H9 (cell line): ENCODE results near the gene IGF2BP2. TPM values are rescaled to one million over a fixed set of nuclear protein-coding genes. Genes with fewer than 3 reads are reported as not detected.

ENCODE experiments used
- DNase-seq: peaks from one replicate; pipeline ENCODE4 v3.0.0-alpha.2; 2017
- H2AFZ ChIP-seq: one replicate; pipeline ENCODE4 v1.6.1; 2013; ENCODE audit warnings: mild to moderate bottlenecking, low read length, control low read depth, moderate library complexity
- H2AK5ac ChIP-seq: 2 replicates; pipeline ENCODE4 v1.6.1; 2013; ENCODE audit warnings: low read length, control low read depth, mixed read lengths; ENCODE audit not compliant: insufficient read length
- H2BK120ac ChIP-seq: one replicate; pipeline ENCODE4 v1.6.1; 2013; ENCODE audit warnings: low read depth, mild to moderate bottlenecking, low read length, control low read depth, inconsistent platforms; ENCODE audit not compliant: poor library complexity, severe bottlenecking
- H2BK12ac ChIP-seq: 2 replicates; pipeline ENCODE4 v1.6.1; 2013; ENCODE audit warnings: low read length, control low read depth, mixed read lengths, low read depth; ENCODE audit not compliant: insufficient read length
- H2BK15ac ChIP-seq: 2 replicates; pipeline ENCODE4 v1.6.1; 2013; ENCODE audit warnings: low read depth, low read length, control low read depth
- H2BK20ac ChIP-seq: one replicate; pipeline ENCODE4 v1.6.1; 2013; ENCODE audit warnings: low read depth, mild to moderate bottlenecking, low read length, control low read depth, inconsistent platforms; ENCODE audit not compliant: poor library complexity, severe bottlenecking
- H2BK5ac ChIP-seq: 2 replicates; pipeline ENCODE4 v1.6.1; 2013; ENCODE audit warnings: low read length, control low read depth, mixed read lengths; ENCODE audit not compliant: insufficient read length
- H3K14ac ChIP-seq: 2 replicates; pipeline ENCODE4 v1.6.1; 2013; ENCODE audit warnings: low read length, control low read depth; ENCODE audit not compliant: insufficient read depth
- H3K18ac ChIP-seq: 2 replicates; pipeline ENCODE4 v1.6.1; 2013; ENCODE audit warnings: low read depth, mild to moderate bottlenecking, mixed read lengths, low read length, control low read depth; ENCODE audit not compliant: insufficient read length
- H3K23ac ChIP-seq: 2 replicates; pipeline ENCODE4 v1.6.1; 2013; ENCODE audit warnings: low read length, control low read depth, mixed read lengths, low read depth; ENCODE audit not compliant: insufficient read length
- H3K23me2 ChIP-seq: 2 replicates; pipeline ENCODE4 v1.6.1; 2013; ENCODE audit warnings: low read depth, mild to moderate bottlenecking, mixed read lengths, low read length, control low read depth; ENCODE audit not compliant: insufficient read length, poor library complexity, severe bottlenecking
- H3K27ac ChIP-seq: 2 replicates; pipeline ENCODE4 v1.5.1; 2013; ENCODE audit warnings: low read length, control low read depth, mixed read lengths, low read depth; ENCODE audit not compliant: insufficient read length
- H3K27me3 ChIP-seq: 2 replicates; pipeline ENCODE4 v1.6.1; 2013; ENCODE audit warnings: low read length, control low read depth, inconsistent platforms; ENCODE audit not compliant: insufficient read depth
- H3K4ac ChIP-seq: 2 replicates; pipeline ENCODE4 v1.6.1; 2013; ENCODE audit warnings: low read depth, mild to moderate bottlenecking, control low read depth, inconsistent platforms, low read length, moderate library complexity
- H3K4me1 ChIP-seq: 2 replicates; pipeline ENCODE4 v1.6.1; 2013; ENCODE audit warnings: low read length, control low read depth, inconsistent platforms; ENCODE audit not compliant: insufficient read depth
- H3K4me2 ChIP-seq: 2 replicates; pipeline ENCODE4 v1.6.1; 2013; ENCODE audit warnings: low read length, control low read depth, mixed read lengths; ENCODE audit not compliant: insufficient read length, insufficient read depth
- H3K56ac ChIP-seq: 2 replicates; pipeline ENCODE4 v1.6.1; 2013; ENCODE audit warnings: low read depth, mild to moderate bottlenecking, mixed read lengths, low read length, control low read depth; ENCODE audit not compliant: insufficient read length
- H3K79me1 ChIP-seq: 2 replicates; pipeline ENCODE4 v1.6.1; 2013; ENCODE audit warnings: low read depth, mild to moderate bottlenecking, moderate library complexity, low read length, control low read depth, inconsistent platforms; ENCODE audit not compliant: insufficient read depth, poor library complexity, severe bottlenecking
- H3K79me2 ChIP-seq: 2 replicates; pipeline ENCODE4 v1.6.1; 2013; ENCODE audit warnings: low read length, control low read depth, inconsistent platforms; ENCODE audit not compliant: insufficient read depth
- H3K9ac ChIP-seq: 2 replicates; pipeline ENCODE4 v1.6.1; 2013; ENCODE audit warnings: low read length, control low read depth, mixed read lengths; ENCODE audit not compliant: insufficient read length; ENCODE audit errors: extremely low read depth
- H3K9me3 ChIP-seq: one replicate; pipeline ENCODE4 v1.6.1; 2013; ENCODE audit warnings: low read depth, low read length, inconsistent platforms; ENCODE audit not compliant: control insufficient read depth
- H3T11ph ChIP-seq: one replicate; pipeline ENCODE4 v1.6.1; 2013; ENCODE audit warnings: mild to moderate bottlenecking, low read length, control low read depth, inconsistent platforms
- H4K20me1 ChIP-seq: one replicate; pipeline ENCODE4 v1.6.1; 2013; ENCODE audit not compliant: control insufficient read depth, insufficient read length, insufficient read depth
- H4K5ac ChIP-seq: 2 replicates; pipeline ENCODE4 v1.6.1; 2013; ENCODE audit warnings: low read depth, mild to moderate bottlenecking, mixed read lengths, low read length, control low read depth; ENCODE audit not compliant: insufficient read length
- H4K8ac ChIP-seq: replicated peaks from 2 replicates; pipeline ENCODE4 v1.6.1; 2013; ENCODE audit warnings: low read length, control low read depth, mixed read lengths, low read depth; ENCODE audit not compliant: insufficient read length
- H4K91ac ChIP-seq: 2 replicates; pipeline ENCODE4 v1.6.1; 2013; ENCODE audit warnings: low read depth, mild to moderate bottlenecking, moderate library complexity, mixed read lengths, low read length, control low read depth; ENCODE audit not compliant: insufficient read length
- H3K27ac Mint-ChIP-seq, 3 experiments: 2 replicates in 2 of 3; 3 replicates in 1 of 3; pipeline ENCODE4 v1.8.0; 2020 to 2021; ENCODE audit warnings: mixed read lengths in 3 of 3, mild to moderate bottlenecking in 1 of 3, moderate library complexity in 1 of 3
- H3K27me3 Mint-ChIP-seq: 2 replicates; pipeline ENCODE4 v1.8.0; 2021; ENCODE audit warnings: low read depth, mild to moderate bottlenecking, moderate library complexity, mixed read lengths
- H3K36me3 Mint-ChIP-seq, 3 experiments: 2 replicates in 2 of 3; 3 replicates in 1 of 3; pipeline ENCODE4 v1.8.0; 2020 to 2021; ENCODE audit warnings: low read depth in 3 of 3, mixed read lengths in 3 of 3; ENCODE audit not compliant: insufficient read depth in 1 of 3
- H3K4me1 Mint-ChIP-seq, 2 experiments: 2 replicates each; pipeline ENCODE4 v1.8.0; 2020; ENCODE audit warnings: mixed read lengths in 2 of 2
- H3K4me3 Mint-ChIP-seq, 2 experiments: 2 replicates in 1 of 2; 3 replicates in 1 of 2; pipeline ENCODE4 v1.8.0; 2020 to 2021; ENCODE audit warnings: mild to moderate bottlenecking in 2 of 2, mixed read lengths in 2 of 2, moderate library complexity in 1 of 2
- H3K9me3 Mint-ChIP-seq, 2 experiments: 2 replicates in 1 of 2; 3 replicates in 1 of 2; pipeline ENCODE4 v1.8.0; 2020; ENCODE audit warnings: mild to moderate bottlenecking in 2 of 2, mixed read lengths in 2 of 2, moderate library complexity in 1 of 2
- WGBS: extraction: QIAGEN DNeasy Blood & Tissue Kit; methylation state at CpG from one replicate; pipeline ENCODE4 v1.1.7; 2013; ENCODE audit warnings: missing lambda C conversion rate, low lambda C conversion rate, mixed read lengths; ENCODE audit not compliant: insufficient read length; ENCODE audit errors: extremely low coverage; 5-methylcytosine and 5-hydroxymethylcytosine counted together
- total RNA-seq: library from RNA; stranded (reverse); gene quantifications from 2 replicates; pipeline ENCODE4 v1.2.1, GENCODE V29; 2021
- TF ChIP-seq, protein P1 (sequence below): fragments of 200-600 bp; sonication (generic); conservative IDR thresholded peaks from 3 replicates; pipeline ENCODE4 v1.8.0; 2021; ENCODE audit warnings: antibody characterized with exemption, mild to moderate bottlenecking

IGF2BP2 gene
- total RNA-seq, 1 experiment from 2014 or later, result 130 TPM

DNA sequence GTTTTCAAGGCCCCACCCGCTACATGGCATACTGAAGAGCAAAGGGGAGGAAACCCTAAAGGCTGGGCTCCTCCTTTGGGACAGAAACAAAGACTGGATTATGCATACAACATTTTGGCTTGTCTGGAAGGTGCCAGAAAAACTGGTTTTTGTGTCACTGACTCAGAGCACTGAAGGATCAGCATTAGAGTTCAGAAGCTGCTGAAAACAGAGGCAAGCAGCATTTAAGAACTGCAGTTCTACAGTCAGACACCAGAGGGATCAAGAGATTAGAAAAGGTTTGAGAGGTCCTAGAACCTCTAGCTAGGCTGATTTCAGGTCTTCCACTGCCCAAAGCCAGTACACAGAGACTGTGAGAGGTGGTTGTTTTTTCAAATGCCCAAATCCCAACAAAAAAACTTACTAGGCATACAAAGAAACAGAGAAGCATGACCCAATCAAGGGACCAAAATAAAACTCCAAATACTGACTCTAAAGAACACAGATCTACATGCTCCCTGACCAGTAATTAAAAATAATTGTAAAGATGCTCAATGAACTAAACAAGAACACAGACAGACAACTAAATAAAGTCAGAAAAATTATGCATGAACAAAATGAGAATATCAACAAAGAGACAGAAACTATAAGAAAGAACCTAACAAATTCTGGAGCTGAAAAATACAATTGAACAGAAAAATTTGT, 147.6 kb downstream of the IGF2BP2 start:
- H3T11ph ChIP-seq, result no peak overlapping the region
- H3K9me3 ChIP-seq, result no peaks in the 10 kb centered on the region
- H3K27me3 ChIP-seq, result no peaks in the 10 kb centered on the region
- H3K9me3 Mint-ChIP-seq, result no peaks in the 10 kb centered on the region
- no peak overlapping the region for H3K18ac ChIP-seq
- no peaks in the 10 kb centered on the region for H3K4me1 ChIP-seq
- no peak overlapping the region for H3K4ac ChIP-seq
- no peak for DNase-seq
- H2BK20ac ChIP-seq, result no peak overlapping the region
- H2AFZ ChIP-seq, result no peak overlapping the region
- no peak overlapping the region for H2BK12ac ChIP-seq
- WGBS, result no CpG with 5 or more reads among the region's 1 CpG
- no peak overlapping the region for H3K4me3 Mint-ChIP-seq
- H4K5ac ChIP-seq, result no peak overlapping the region
- no peak overlapping the region for H3K14ac ChIP-seq
- H3K9ac ChIP-seq, result no peak overlapping the region
- H3K27ac Mint-ChIP-seq, result peak overlapping the region in 1 of 3 experiments; percentile 45; a peak in 2 of 7 replicates
- H3K27me3 Mint-ChIP-seq, result no peaks in the 10 kb centered on the region
- no peak overlapping the region for H3K56ac ChIP-seq
- H4K91ac ChIP-seq, result no peak overlapping the region
- H3K36me3 Mint-ChIP-seq, result peaks cover 35 to 58% (median 56%) of the 10 kb centered on the region in 3 experiments; a peak in 6 of 7 replicates
- H2BK15ac ChIP-seq, result no peak overlapping the region
- H4K8ac ChIP-seq, result no peak overlapping the region
- H3K4me2 ChIP-seq, result no peak overlapping the region
- no peak overlapping the region for H2AK5ac ChIP-seq
- peaks cover 0 to 7% of the 10 kb centered on the region in 2 experiments; a peak in 3 of 4 replicates for H3K4me1 Mint-ChIP-seq
- no peaks in the 10 kb centered on the region for H3K23me2 ChIP-seq
- no peak overlapping the region for H3K27ac ChIP-seq
- no peaks in the 10 kb centered on the region for H3K79me2 ChIP-seq
- no peak overlapping the region for H3K23ac ChIP-seq
- H4K20me1 ChIP-seq, result no peaks in the 10 kb centered on the region
- H3K79me1 ChIP-seq, result peaks cover 3% of the 10 kb centered on the region
- H2BK120ac ChIP-seq, result no peak overlapping the region
- TF ChIP-seq, protein P1, sequence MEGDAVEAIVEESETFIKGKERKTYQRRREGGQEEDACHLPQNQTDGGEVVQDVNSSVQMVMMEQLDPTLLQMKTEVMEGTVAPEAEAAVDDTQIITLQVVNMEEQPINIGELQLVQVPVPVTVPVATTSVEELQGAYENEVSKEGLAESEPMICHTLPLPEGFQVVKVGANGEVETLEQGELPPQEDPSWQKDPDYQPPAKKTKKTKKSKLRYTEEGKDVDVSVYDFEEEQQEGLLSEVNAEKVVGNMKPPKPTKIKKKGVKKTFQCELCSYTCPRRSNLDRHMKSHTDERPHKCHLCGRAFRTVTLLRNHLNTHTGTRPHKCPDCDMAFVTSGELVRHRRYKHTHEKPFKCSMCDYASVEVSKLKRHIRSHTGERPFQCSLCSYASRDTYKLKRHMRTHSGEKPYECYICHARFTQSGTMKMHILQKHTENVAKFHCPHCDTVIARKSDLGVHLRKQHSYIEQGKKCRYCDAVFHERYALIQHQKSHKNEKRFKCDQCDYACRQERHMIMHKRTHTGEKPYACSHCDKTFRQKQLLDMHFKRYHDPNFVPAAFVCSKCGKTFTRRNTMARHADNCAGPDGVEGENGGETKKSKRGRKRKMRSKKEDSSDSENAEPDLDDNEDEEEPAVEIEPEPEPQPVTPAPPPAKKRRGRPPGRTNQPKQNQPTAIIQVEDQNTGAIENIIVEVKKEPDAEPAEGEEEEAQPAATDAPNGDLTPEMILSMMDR, result peak; percentile 74
- no peak overlapping the region for H2BK5ac ChIP-seq
